CD4-positive, alpha-beta T cell treated with Interleukin-6 at 100 ng/mL for 8 hours (primary cell): ENCODE results near the gene PRDM16.

Experiments
- DNase-seq: peaks from one replicate; pipeline ENCODE4 v3.0.0-alpha.2; 2020; ENCODE audit warnings: mixed read lengths, low spot score

Gene PRDM16

GRCh38 chr1:3069491-3070308, 697 bp downstream of the PRDM16 start:
- no peak for DNase-seq

- DNase-seq: no peak
Observed at GRCh38 chr1:3070309-3070643, 1.3 kb downstream of the PRDM16 start.

- no peak for DNase-seq
Observed at GRCh38 chr1:3070644-3071564, 1.9 kb downstream of the PRDM16 start.

GRCh38 chr1:3071565-3072390, 2.8 kb downstream of the PRDM16 start:
- DNase-seq: no peak

GRCh38 chr1:3072391-3073185, 3.6 kb downstream of the PRDM16 start:
- DNase-seq: no peak

GRCh38 chr1:3073186-3073488, 4.1 kb downstream of the PRDM16 start:
- no peak for DNase-seq

- DNase-seq: no peak
Observed at GRCh38 chr1:3073489-3074296, 4.7 kb downstream of the PRDM16 start.

GRCh38 chr1:3074297-3074741, 5.3 kb downstream of the PRDM16 start:
- no peak for DNase-seq

- no peak for DNase-seq
Observed at GRCh38 chr1:3074800-3075199, 5.8 kb downstream of the PRDM16 start.

GRCh38 chr1:3075666-3076362, 6.8 kb downstream of the PRDM16 start:
- DNase-seq: no peak

- no peak for DNase-seq
Observed at GRCh38 chr1:3076363-3076740, 7.3 kb downstream of the PRDM16 start.

GRCh38 chr1:3077081-3077480, 8.1 kb downstream of the PRDM16 start:
- no peak for DNase-seq

- no peak for DNase-seq
Observed at GRCh38 chr1:3077561-3077960, 8.6 kb downstream of the PRDM16 start.

GRCh38 chr1:3078430-3078861, 9.4 kb downstream of the PRDM16 start:
- DNase-seq: no peak

- no peak for DNase-seq
Observed at GRCh38 chr1:3078871-3079270, 9.9 kb downstream of the PRDM16 start.

- DNase-seq: no peak
Observed at GRCh38 chr1:3079381-3080052, 10.5 kb downstream of the PRDM16 start.

- DNase-seq: no peak
Observed at GRCh38 chr1:3080053-3080955, 11.3 kb downstream of the PRDM16 start.

GRCh38 chr1:3081171-3081683, 12.2 kb downstream of the PRDM16 start:
- DNase-seq: no peak
